ENCODE results near the gene GAGE12C.
"Not testable (repeated sequence)": the region's sequence is repeated elsewhere in the genome, so short reads cannot be mapped to it uniquely, and the experiment has no call there.

- TF ChIP-seq CTCF (IDR thresholded peaks at IDR 0.05; ENCODE audit: insufficient read depth, low read length); POLR2AphosphoS5 (IDR thresholded peaks at IDR 0.05; ENCODE audit: low read depth); REST (IDR thresholded peaks at IDR 0.05; ENCODE audit: insufficient replicate concordance, low read depth): not testable (repeated sequence)
These were observed 37.2 kb downstream of the GAGE12C start for GRCh38 chrX:49569152-49569551.

Measured in HL-60 (cell line).